Measurements from ENCODE around the gene SIPA1L3. TPM values are rescaled to one million over a fixed set of nuclear protein-coding genes. Genes with fewer than 3 reads are reported as not detected.

Gene SIPA1L3
- total RNA-seq, 1 donor from 2014 or later: 8.8 TPM

DNA sequence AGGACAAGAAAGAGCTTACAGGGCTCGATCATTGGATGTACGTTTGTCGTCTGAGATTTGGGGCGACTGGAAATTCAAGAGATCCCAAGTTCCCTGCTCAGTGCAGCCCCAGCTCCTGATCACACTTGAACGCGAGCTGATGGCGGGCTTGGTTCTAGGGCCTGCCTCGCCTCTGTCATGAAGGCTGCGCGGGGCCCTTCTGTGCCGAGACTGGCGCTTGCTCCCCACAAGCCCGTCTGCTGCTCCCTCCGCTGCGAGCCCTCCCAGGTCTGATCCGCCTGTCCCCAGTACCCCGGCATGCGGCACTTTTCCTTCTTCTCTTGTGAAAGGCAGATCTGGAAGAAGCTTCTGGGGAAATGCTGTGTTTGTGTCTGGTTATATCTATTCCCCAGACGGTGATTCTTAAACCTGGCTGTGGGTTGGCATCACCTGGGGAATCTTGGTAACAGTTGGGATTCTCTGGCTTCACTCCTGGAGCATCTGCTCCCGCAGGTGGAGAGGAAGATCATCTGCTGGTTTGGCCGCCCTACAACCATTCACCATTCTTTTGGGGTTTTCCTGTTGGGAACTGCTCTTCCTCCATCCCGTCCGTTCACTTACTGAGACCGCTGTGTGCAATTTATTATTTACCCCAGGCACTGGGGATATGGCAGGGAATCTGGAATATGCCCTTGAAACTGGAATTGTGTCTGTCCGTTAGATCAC lies 43.6 kb downstream of the SIPA1L3 start:
- Histone ChIP-seq H3K4me1 (no peaks in the 10 kb centered on the region), H3K36me3 (no peaks in the 10 kb centered on the region), H3K9me3 (replicated peaks) (no peaks in the 10 kb centered on the region), H3K27ac (replicated peaks) (no peak overlapping the region), H3K27me3 (ENCODE audit: low read depth) (no peaks in the 10 kb centered on the region), H3K4me3 (no peak overlapping the region)
- intact Hi-C loops (cut with micrococcal nuclease): no loop called here
- DNase-seq: no peak
- TF ChIP-seq, protein P1, sequence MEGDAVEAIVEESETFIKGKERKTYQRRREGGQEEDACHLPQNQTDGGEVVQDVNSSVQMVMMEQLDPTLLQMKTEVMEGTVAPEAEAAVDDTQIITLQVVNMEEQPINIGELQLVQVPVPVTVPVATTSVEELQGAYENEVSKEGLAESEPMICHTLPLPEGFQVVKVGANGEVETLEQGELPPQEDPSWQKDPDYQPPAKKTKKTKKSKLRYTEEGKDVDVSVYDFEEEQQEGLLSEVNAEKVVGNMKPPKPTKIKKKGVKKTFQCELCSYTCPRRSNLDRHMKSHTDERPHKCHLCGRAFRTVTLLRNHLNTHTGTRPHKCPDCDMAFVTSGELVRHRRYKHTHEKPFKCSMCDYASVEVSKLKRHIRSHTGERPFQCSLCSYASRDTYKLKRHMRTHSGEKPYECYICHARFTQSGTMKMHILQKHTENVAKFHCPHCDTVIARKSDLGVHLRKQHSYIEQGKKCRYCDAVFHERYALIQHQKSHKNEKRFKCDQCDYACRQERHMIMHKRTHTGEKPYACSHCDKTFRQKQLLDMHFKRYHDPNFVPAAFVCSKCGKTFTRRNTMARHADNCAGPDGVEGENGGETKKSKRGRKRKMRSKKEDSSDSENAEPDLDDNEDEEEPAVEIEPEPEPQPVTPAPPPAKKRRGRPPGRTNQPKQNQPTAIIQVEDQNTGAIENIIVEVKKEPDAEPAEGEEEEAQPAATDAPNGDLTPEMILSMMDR (IDR thresholded peaks at IDR 0.05; ENCODE audit: borderline replicate concordance): no peak

DNA sequence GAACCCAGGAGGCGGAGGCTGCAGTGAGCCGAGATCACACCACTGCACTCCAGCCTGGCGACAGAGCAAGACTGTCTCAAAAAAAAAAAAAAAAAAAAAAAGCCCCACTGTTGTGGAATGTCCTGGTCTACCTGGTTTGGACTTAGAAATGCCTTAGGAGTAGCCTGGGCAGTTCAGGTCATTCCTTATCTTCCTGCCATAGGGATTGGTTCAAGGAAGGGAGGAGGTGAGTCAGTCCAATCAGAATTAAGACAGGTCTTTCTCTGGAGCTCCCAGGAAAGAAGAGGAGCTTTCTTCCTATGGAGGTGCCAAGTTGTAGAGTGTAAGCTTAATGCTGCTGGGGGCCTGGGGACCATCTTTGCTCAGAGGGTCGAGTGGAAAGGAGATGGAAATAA lies 44.8 kb downstream of the SIPA1L3 start:
- Histone ChIP-seq H3K4me1 (no peaks in the 10 kb centered on the region), H3K27me3 (ENCODE audit: low read depth) (no peaks in the 10 kb centered on the region), H3K4me3 (no peak overlapping the region), H3K36me3 (no peaks in the 10 kb centered on the region), H3K9me3 (replicated peaks) (no peaks in the 10 kb centered on the region), H3K27ac (replicated peaks) (no peak overlapping the region)
- DNase-seq: no peak
- TF ChIP-seq, protein P1 (IDR thresholded peaks at IDR 0.05; ENCODE audit: borderline replicate concordance): no peak
- intact Hi-C loops (cut with micrococcal nuclease): no loop called here

DNA sequence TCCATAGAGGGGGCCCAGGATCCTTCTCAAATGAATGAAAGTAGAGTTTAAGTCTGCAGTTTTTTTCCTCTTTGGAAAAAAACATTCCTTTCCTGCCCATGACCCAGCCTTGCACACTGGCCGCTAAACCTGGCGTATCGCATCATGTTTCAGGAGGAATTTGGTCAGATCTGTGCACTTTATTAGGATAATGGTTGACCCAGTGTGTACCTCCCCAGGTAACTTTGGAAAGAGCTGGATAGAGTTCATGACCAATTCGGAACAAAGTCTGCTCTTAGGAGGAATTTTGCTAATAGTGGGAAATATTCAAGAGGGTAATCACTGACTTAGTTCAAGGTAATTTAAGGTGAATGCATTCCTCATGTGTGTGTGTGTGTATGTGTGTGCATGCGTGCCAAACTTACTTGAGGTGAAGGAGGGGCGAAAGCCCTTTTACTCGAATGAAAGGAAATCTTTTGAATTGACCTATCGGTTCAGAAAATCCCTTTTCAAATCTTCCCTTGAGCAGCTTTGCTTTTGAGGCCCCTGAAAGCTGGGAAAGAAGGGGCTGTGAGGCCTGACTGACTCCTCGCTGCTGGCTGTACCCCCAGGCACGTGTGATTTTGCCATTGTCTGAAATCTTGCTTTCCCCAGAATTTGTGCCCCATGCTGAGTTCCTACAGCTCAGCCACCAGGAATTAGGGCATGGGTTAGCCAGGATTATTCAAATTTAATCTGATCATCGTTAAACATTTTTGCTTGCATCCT lies 46.3 kb downstream of the SIPA1L3 start:
- intact Hi-C loops (cut with micrococcal nuclease): no loop called here
- TF ChIP-seq, protein P1 (IDR thresholded peaks at IDR 0.05; ENCODE audit: borderline replicate concordance): no peak

DNA sequence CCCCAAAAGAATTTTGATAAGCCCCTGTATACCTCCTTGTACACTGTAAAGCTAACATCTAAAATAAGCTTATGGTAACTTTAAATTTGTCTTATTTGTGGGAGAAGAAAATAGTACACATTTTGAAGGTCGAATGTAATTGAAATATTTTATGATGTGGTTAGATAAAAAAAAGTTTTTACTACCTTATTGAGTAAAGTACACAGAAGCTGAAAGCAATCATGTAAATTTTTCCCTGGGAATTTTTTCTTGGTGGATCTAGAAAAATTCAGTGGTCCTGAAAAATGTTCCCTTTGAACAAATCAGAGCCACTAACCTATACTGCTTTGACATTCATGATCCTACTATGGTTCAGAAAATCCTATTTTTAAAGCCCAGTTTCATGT lies 46.9 kb downstream of the SIPA1L3 start:
- Histone ChIP-seq H3K36me3 (no peaks in the 10 kb centered on the region), H3K27me3 (ENCODE audit: low read depth) (no peaks in the 10 kb centered on the region), H3K27ac (replicated peaks) (no peak overlapping the region), H3K4me1 (no peaks in the 10 kb centered on the region), H3K4me3 (no peak overlapping the region), H3K9me3 (replicated peaks) (peaks cover 6% of the 10 kb centered on the region)
- TF ChIP-seq, protein P1 (IDR thresholded peaks at IDR 0.05; ENCODE audit: borderline replicate concordance): no peak
- no peak for DNase-seq
- intact Hi-C loops (cut with micrococcal nuclease): no loop called here

More for the DNA sequence above, 46.3 kb downstream of the SIPA1L3 start:
- H3K27ac ChIP-seq (replicated peaks): no peak overlapping the region
- no peaks in the 10 kb centered on the region for H3K36me3 ChIP-seq
- H3K4me3 ChIP-seq: no peak overlapping the region
- no peaks in the 10 kb centered on the region for H3K4me1 ChIP-seq
- H3K9me3 ChIP-seq (replicated peaks): peaks cover 2% of the 10 kb centered on the region
- no peak for DNase-seq
- H3K27me3 ChIP-seq (ENCODE audit: low read depth): no peaks in the 10 kb centered on the region

DNA sequence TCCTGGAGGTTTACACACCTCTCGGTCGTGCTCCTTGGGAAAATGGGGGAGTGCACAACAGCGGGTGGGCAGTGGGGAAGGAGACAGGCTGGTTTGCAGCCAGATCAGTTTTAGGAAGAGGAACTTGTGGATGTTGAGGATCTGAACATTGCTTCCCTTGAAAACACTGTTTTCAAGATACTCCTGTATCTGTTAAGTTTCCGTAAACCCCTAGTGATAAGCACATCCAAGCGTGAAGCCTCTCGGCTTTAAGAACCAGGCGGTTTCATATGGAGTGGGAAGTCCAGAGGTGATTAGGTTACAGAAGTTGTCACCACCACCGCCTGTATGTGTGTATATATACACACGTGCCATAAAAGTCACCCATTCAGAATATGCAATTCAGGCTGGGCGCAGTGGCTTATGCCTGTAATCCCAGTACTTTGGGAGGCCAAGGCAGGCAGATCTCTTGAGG lies 47.4 kb downstream of the SIPA1L3 start:
- Histone ChIP-seq H3K27ac (replicated peaks) (no peak overlapping the region), H3K4me3 (no peak overlapping the region), H3K4me1 (peaks cover 5% of the 10 kb centered on the region), H3K36me3 (no peaks in the 10 kb centered on the region), H3K27me3 (ENCODE audit: low read depth) (no peaks in the 10 kb centered on the region), H3K9me3 (replicated peaks) (peaks cover 6% of the 10 kb centered on the region)
- TF ChIP-seq, protein P1 (IDR thresholded peaks at IDR 0.05; ENCODE audit: borderline replicate concordance): no peak
- intact Hi-C loops (cut with micrococcal nuclease): no loop called here
- no peak for DNase-seq
